ENCODE measurements around the gene LYG1.
A peak's percentile ranks its signal among the peaks of the same experiment; 100 is the strongest.
"Not testable (repeated sequence)": the region's sequence is repeated elsewhere in the genome, so short reads cannot be mapped to it uniquely, and the experiment has no call there.

The LYG1 gene

GRCh38 chr2:99301097-99301496 lies at the start of gene LYG1:
LYG1 (minus strand) TSS chr2:99301197; CDS start chr2:99295670, 5,527 bp downstream.
- DNase-seq: not testable (repeated sequence)

- no peak for DNase-seq
These were observed 49.2 kb upstream of the LYG1 start for GRCh38 chr2:99350194-99350593.

- no peak for DNase-seq
These were observed 47.2 kb upstream of the LYG1 start for GRCh38 chr2:99348173-99348572.

- DNase-seq: no peak
These were observed 45.2 kb upstream of the LYG1 start for GRCh38 chr2:99346218-99346617.

GRCh38 chr2:99345446-99345845 lies 44.4 kb upstream of the LYG1 start:
- DNase-seq: not testable (repeated sequence)

GRCh38 chr2:99342536-99342935 lies 41.5 kb upstream of the LYG1 start:
- no peak for DNase-seq

GRCh38 chr2:99340669-99341236 lies 39.8 kb upstream of the LYG1 start:
- no peak for DNase-seq

- DNase-seq: no peak
These were observed 37.1 kb upstream of the LYG1 start for GRCh38 chr2:99338029-99338585.

GRCh38 chr2:99337113-99338028 lies 36.4 kb upstream of the LYG1 start, which contains the start of gene EIF5B:
EIF5B (plus strand) TSS chr2:99337389; CDS start chr2:99337555, 166 bp downstream.
- DNase-seq: peak; percentile 97

- no peak for DNase-seq
These were observed 35.8 kb upstream of the LYG1 start for GRCh38 chr2:99336804-99337112.

GRCh38 chr2:99335911-99336803 lies 35.2 kb upstream of the LYG1 start, which contains the start of gene TXNDC9:
TXNDC9 (minus strand) TSS chr2:99336333; CDS start chr2:99333210, 3,123 bp downstream.
- DNase-seq: peak; percentile 100

- DNase-seq: no peak
These were observed 24.4 kb upstream of the LYG1 start for GRCh38 chr2:99325384-99325783.

GRCh38 chr2:99317873-99318200 lies 16.8 kb upstream of the LYG1 start:
- DNase-seq: not testable (repeated sequence)

GRCh38 chr2:99317161-99317872 lies 16.3 kb upstream of the LYG1 start:
- no peak for DNase-seq

- no peak for DNase-seq
These were observed 1.4 kb downstream of the LYG1 start for GRCh38 chr2:99299580-99299979.

GRCh38 chr2:99297994-99298393 lies 3.0 kb downstream of the LYG1 start:
- DNase-seq: no peak

- no peak for DNase-seq
These were observed 15.5 kb downstream of the LYG1 start for GRCh38 chr2:99285526-99285925.

GRCh38 chr2:99279969-99280695 lies 20.9 kb downstream of the LYG1 start:
- DNase-seq: no peak

- no peak for DNase-seq
These were observed 22.2 kb downstream of the LYG1 start for GRCh38 chr2:99278793-99279291.

- not testable (repeated sequence) for DNase-seq
These were observed 22.7 kb downstream of the LYG1 start for GRCh38 chr2:99278195-99278765.

GRCh38 chr2:99275882-99276281 lies 25.1 kb downstream of the LYG1 start:
- no peak for DNase-seq

Data from NCI-H345 (cell line).